ENCODE measurements around the gene ARHGAP9.

- TF ChIP-seq POLR2A (IDR thresholded peaks at IDR 0.05) (no peak), POLR2AphosphoS5 (IDR thresholded peaks at IDR 0.05) (no peak)
- TF ChIP-seq, protein P1, sequence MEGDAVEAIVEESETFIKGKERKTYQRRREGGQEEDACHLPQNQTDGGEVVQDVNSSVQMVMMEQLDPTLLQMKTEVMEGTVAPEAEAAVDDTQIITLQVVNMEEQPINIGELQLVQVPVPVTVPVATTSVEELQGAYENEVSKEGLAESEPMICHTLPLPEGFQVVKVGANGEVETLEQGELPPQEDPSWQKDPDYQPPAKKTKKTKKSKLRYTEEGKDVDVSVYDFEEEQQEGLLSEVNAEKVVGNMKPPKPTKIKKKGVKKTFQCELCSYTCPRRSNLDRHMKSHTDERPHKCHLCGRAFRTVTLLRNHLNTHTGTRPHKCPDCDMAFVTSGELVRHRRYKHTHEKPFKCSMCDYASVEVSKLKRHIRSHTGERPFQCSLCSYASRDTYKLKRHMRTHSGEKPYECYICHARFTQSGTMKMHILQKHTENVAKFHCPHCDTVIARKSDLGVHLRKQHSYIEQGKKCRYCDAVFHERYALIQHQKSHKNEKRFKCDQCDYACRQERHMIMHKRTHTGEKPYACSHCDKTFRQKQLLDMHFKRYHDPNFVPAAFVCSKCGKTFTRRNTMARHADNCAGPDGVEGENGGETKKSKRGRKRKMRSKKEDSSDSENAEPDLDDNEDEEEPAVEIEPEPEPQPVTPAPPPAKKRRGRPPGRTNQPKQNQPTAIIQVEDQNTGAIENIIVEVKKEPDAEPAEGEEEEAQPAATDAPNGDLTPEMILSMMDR (IDR thresholded peaks at IDR 0.05 in 8 of 11, conservative IDR thresholded peaks at IDR 0.05 in 3 of 11) = no peak
These were observed 32.1 kb upstream of the ARHGAP9 start for GRCh38 chr12:57511588-57512325.
